Liver (tissue), 9 donors: ENCODE measurements around the gene GPR6. TPM values are rescaled to one million over a fixed set of nuclear protein-coding genes. Genes with fewer than 3 reads are reported as not detected.

ENCODE experiments used
- DNase-seq: peaks from one replicate; pipeline ENCODE4 v3.0.0-alpha.2; 2017; ENCODE audit warnings: low spot score
- H3K27ac ChIP-seq, 2 donors: one replicate each; pipeline ENCODE4 v1.7.0; 2013; ENCODE audit warnings: inconsistent platforms in 2 of 2, low read length in 2 of 2, control low read depth in 1 of 2, low read depth in 1 of 2, mild to moderate bottlenecking in 1 of 2
- H3K27me3 ChIP-seq, 4 donors: one replicate each; pipeline versions ENCODE4 v1.6.1 to v1.7.0; 2013; ENCODE audit warnings: low read length in 3 of 4, inconsistent platforms in 1 of 4, mild to moderate bottlenecking in 1 of 4, moderate library complexity in 1 of 4; ENCODE audit not compliant: control insufficient read depth in 4 of 4, insufficient read depth in 4 of 4
- H3K36me3 ChIP-seq, 4 donors: one replicate each; pipeline versions ENCODE4 v1.6.1 to v1.7.0; 2013; ENCODE audit warnings: low read length in 3 of 4, mild to moderate bottlenecking in 3 of 4, low read depth in 1 of 4, moderate library complexity in 1 of 4; ENCODE audit not compliant: control insufficient read depth in 4 of 4, insufficient read depth in 3 of 4
- H3K4me1 ChIP-seq, 4 donors: one replicate each; pipeline versions ENCODE4 v1.6.1 to v1.7.0; 2013; ENCODE audit warnings: low read length in 3 of 4, mild to moderate bottlenecking in 3 of 4, moderate library complexity in 1 of 4; ENCODE audit not compliant: control insufficient read depth in 4 of 4, insufficient read depth in 4 of 4
- H3K4me3 ChIP-seq, 3 donors: one replicate each; pipeline versions ENCODE4 v1.6.1 to v1.7.0; 2013; ENCODE audit warnings: low read length in 3 of 3, control low read depth in 1 of 3, low read depth in 1 of 3, mild to moderate bottlenecking in 1 of 3
- H3K9ac ChIP-seq, 2 donors: one replicate each; pipeline ENCODE4 v1.7.0; 2013; ENCODE audit warnings: low read length in 2 of 2, mild to moderate bottlenecking in 2 of 2, moderate library complexity in 2 of 2, control low read depth in 1 of 2, low read depth in 1 of 2
- H3K9me3 ChIP-seq, 4 donors: one replicate each; pipeline versions ENCODE4 v1.6.1 to v1.7.0; 2013; ENCODE audit warnings: low read length in 3 of 4; ENCODE audit not compliant: control insufficient read depth in 4 of 4
- CTCF ChIP-seq: fragments of 150-350 bp; IDR thresholded peaks from 2 replicates; pipeline ENCODE4 v1.5.1; 2017; ENCODE audit warnings: improper control_type of control experiment, low read depth, low read length; ENCODE audit not compliant: missing input control
- EGR1 ChIP-seq, 2 donors: IDR thresholded peaks; 2 replicates each; pipeline ENCODE4 v1.6.1; 2016 to 2018; ENCODE audit warnings: antibody characterized with exemption in 2 of 2, low read depth in 2 of 2
- GABPA ChIP-seq, 2 donors: IDR thresholded peaks in 1 of 2; conservative IDR thresholded peaks in 1 of 2; 2 replicates each; pipeline ENCODE4 v1.6.1; 2016; ENCODE audit warnings: antibody characterized with exemption in 2 of 2, mild to moderate bottlenecking in 1 of 2, moderate library complexity in 1 of 2
- JUND ChIP-seq, 2 donors: IDR thresholded peaks; 2 replicates each; pipeline ENCODE4 v1.6.1; 2016; ENCODE audit warnings: antibody characterized with exemption in 2 of 2
- MAX ChIP-seq: IDR thresholded peaks from 2 replicates; pipeline ENCODE4 v1.6.1; 2016; ENCODE audit warnings: antibody characterized with exemption
- NR2F2 ChIP-seq: IDR thresholded peaks from 2 replicates; pipeline ENCODE4 v1.6.1; 2016; ENCODE audit warnings: antibody characterized with exemption
- RAD21 ChIP-seq, 2 donors: IDR thresholded peaks; 2 replicates each; pipeline ENCODE4 v1.6.1; 2016; ENCODE audit warnings: antibody characterized with exemption in 2 of 2, mild to moderate bottlenecking in 2 of 2
- REST ChIP-seq: IDR thresholded peaks from 2 replicates; pipeline ENCODE4 v1.6.1; 2016; ENCODE audit warnings: antibody characterized with exemption, mild to moderate bottlenecking
- SP1 ChIP-seq: IDR thresholded peaks from 2 replicates; pipeline ENCODE4 v1.6.1; 2018; ENCODE audit warnings: antibody characterized with exemption, mild to moderate bottlenecking
- YY1 ChIP-seq: IDR thresholded peaks from 2 replicates; pipeline ENCODE4 v1.6.1; 2016; ENCODE audit warnings: antibody characterized with exemption, mild to moderate bottlenecking
- ZBTB33 ChIP-seq: IDR thresholded peaks from 2 replicates; pipeline ENCODE4 v1.6.1; 2016; ENCODE audit warnings: antibody characterized with exemption
- WGBS: extraction: QIAGEN DNeasy Blood & Tissue Kit; methylation state at CpG from one replicate; pipeline ENCODE4 v1.1.7; 2013; 5-methylcytosine and 5-hydroxymethylcytosine counted together
- polyA plus RNA-seq, 2 donors: library from polyadenylated mRNA; stranded (reverse) in 1 of 2; unstranded in 1 of 2; fragments of 200-250 nt in 1 of 2; fragments of >200 nt in 1 of 2; fragmentation: Nextera tagmentation in 1 of 2; extraction: Ambion mirVana in 1 of 2; gene quantifications; one replicate each; pipeline versions ENCODE4 v1.2.1 to v1.2.3, GENCODE V29; 2013 to 2015
- total RNA-seq, 2 donors: library from RNA; depleted of rRNA; stranded (reverse); fragments of >200 nt; gene quantifications; one replicate each; pipeline ENCODE4 v1.2.3, GENCODE V29; 2014
- donor health status: healthy.
- donor health status: healthy.
- donor health status: healthy.
- donor health status: healthy.
- donor health status: healthy.

GPR6 gene
- total and polyA plus RNA-seq, 4 donors: not detected

GRCh38 chr6:109984410-109984809, 6.3 kb downstream of the GPR6 start (continued):
- TF ChIP-seq CTCF: no peak
- no peak for TF ChIP-seq MAX
- TF ChIP-seq RAD21 (IDR thresholded peaks at IDR 0.05): no peak

- Histone ChIP-seq H3K4me3 (no peak overlapping the region), H3K9me3 (peaks cover 0 to 2% (median 0%) of the 10 kb centered on the region in 4 donors), H3K9ac (no peak overlapping the region), H3K36me3 (no peaks in the 10 kb centered on the region), H3K27me3 (no peaks in the 10 kb centered on the region), H3K4me1 (no peaks in the 10 kb centered on the region), H3K27ac (no peak overlapping the region)
- DNase-seq: no peak
- 78% methylated on average over 1 of the region's 1 CpG for WGBS
- TF ChIP-seq JUND (IDR thresholded peaks at IDR 0.05) (no peak), REST (no peak), ZBTB33 (no peak), EGR1 (IDR thresholded peaks at IDR 0.05; ENCODE audit: low read depth in 2 of 2) (no peak), NR2F2 (no peak), RAD21 (IDR thresholded peaks at IDR 0.05) (no peak), GABPA (IDR thresholded peaks at IDR 0.05 in 1 of 2, conservative IDR thresholded peaks at IDR 0.05 in 1 of 2) (no peak), YY1 (no peak)
Observed at GRCh38 chr6:109987196-109987595, 9.1 kb downstream of the GPR6 start.

- DNase-seq: no peak
- Histone ChIP-seq H3K4me1 (no peaks in the 10 kb centered on the region), H3K9me3 (no peaks in the 10 kb centered on the region), H3K27ac (no peak overlapping the region), H3K27me3 (no peaks in the 10 kb centered on the region), H3K9ac (no peak overlapping the region), H3K4me3 (no peak overlapping the region), H3K36me3 (no peaks in the 10 kb centered on the region)
- TF ChIP-seq EGR1 (IDR thresholded peaks at IDR 0.05; ENCODE audit: low read depth in 2 of 2) (no peak), YY1 (no peak), MAX (no peak), SP1 (no peak)
- 87% methylated on average over 4 of the region's 4 CpGs for WGBS
Observed at GRCh38 chr6:109991201-109992101, 13.3 kb downstream of the GPR6 start.
